CD4-positive, alpha-beta memory T cell (primary cell): ENCODE results near the gene CLEC4E. TPM values are rescaled to one million over a fixed set of nuclear protein-coding genes. Genes with fewer than 3 reads are reported as not detected.
"Not testable (repeated sequence)": the region's sequence is repeated elsewhere in the genome, so short reads cannot be mapped to it uniquely, and the experiment has no call there.

Source experiments
- CTCF ChIA-PET: fragments of 350-600 bp; sonication (Branson Sonifier 250); formaldehyde crosslinking; loops from one replicate; lab custom pipeline; 2021; ENCODE audit warnings: inconsistent platforms; ENCODE audit not compliant: partially characterized antibody; lab: Charles Lee
- POLR2A ChIA-PET: fragments of 350-600 bp; sonication (Branson Sonifier 250); formaldehyde crosslinking; loops from one replicate; lab custom pipeline; 2021; ENCODE audit not compliant: partially characterized antibody; lab: Charles Lee
- DNase-seq, 5 donors: peaks; one replicate each; pipeline versions ENCODE4 v3.0.0 to v3.0.0-alpha.2; 2020 to 2022; ENCODE audit warnings: mixed read lengths in 1 of 5
- H3K27ac ChIP-seq: one replicate; pipeline ENCODE4 v1.7.0; 2013; ENCODE audit warnings: low read depth, low read length
- H3K27me3 ChIP-seq: 2 replicates; pipeline ENCODE4 v1.7.0; 2013; ENCODE audit warnings: mild to moderate bottlenecking, low read length, moderate library complexity; ENCODE audit not compliant: insufficient read depth
- H3K36me3 ChIP-seq: 2 replicates; pipeline ENCODE4 v1.7.0; 2013; ENCODE audit warnings: mild to moderate bottlenecking, low read length, moderate library complexity; ENCODE audit not compliant: insufficient read depth
- H3K4me1 ChIP-seq: 2 replicates; pipeline ENCODE4 v1.7.0; 2013; ENCODE audit warnings: mild to moderate bottlenecking, low read length, moderate library complexity; ENCODE audit not compliant: insufficient read depth
- H3K4me3 ChIP-seq, 2 donors: one replicate each; pipeline ENCODE4 v1.7.0; 2013; ENCODE audit warnings: low read length in 2 of 2, mild to moderate bottlenecking in 1 of 2
- H3K9me3 ChIP-seq, 2 donors: one replicate each; pipeline ENCODE4 v1.7.0; 2013; ENCODE audit warnings: low read length in 2 of 2, control low read depth in 1 of 2; ENCODE audit not compliant: control insufficient read depth in 1 of 2
- H3K27ac Mint-ChIP-seq, 7 donors: one replicate each; pipeline ENCODE4 v1.8.0; 2020 to 2021; ENCODE audit warnings: mixed read lengths in 7 of 7, mild to moderate bottlenecking in 6 of 7, inconsistent platforms in 3 of 7, moderate library complexity in 3 of 7
- H3K27me3 Mint-ChIP-seq, 2 donors: one replicate each; pipeline ENCODE4 v1.8.0; 2020 to 2021; ENCODE audit warnings: mixed read lengths in 2 of 2
- H3K36me3 Mint-ChIP-seq, 2 donors: one replicate each; pipeline ENCODE4 v1.8.0; 2020 to 2021; ENCODE audit warnings: mixed read lengths in 2 of 2, inconsistent platforms in 1 of 2, mild to moderate bottlenecking in 1 of 2
- H3K4me1 Mint-ChIP-seq, 4 donors: one replicate each; pipeline ENCODE4 v1.8.0; 2020 to 2021; ENCODE audit warnings: mixed read lengths in 4 of 4, mild to moderate bottlenecking in 1 of 4
- H3K4me3 Mint-ChIP-seq, 8 donors: one replicate each; pipeline ENCODE4 v1.8.0; 2020 to 2021; ENCODE audit warnings: mixed read lengths in 8 of 8, mild to moderate bottlenecking in 7 of 8, moderate library complexity in 6 of 8, inconsistent platforms in 3 of 8
- H3K9me3 Mint-ChIP-seq, 8 donors: one replicate each; pipeline ENCODE4 v1.8.0; 2020 to 2021; ENCODE audit warnings: mixed read lengths in 8 of 8, mild to moderate bottlenecking in 5 of 8, inconsistent platforms in 3 of 8, moderate library complexity in 1 of 8
- intact Hi-C: fragments of 100-400 bp; cut with micrococcal nuclease; formaldehyde crosslinking; loops from one replicate; pipeline ENCODE4 v1.15.1; 2023
- polyA plus RNA-seq, 2 donors: library from polyadenylated mRNA; unstranded; fragments of 300-500 nt; fragmentation: Illumina TruSeq; gene quantifications; one replicate each; pipeline ENCODE4 v1.2.3, GENCODE V29; 2021
- total RNA-seq, 2 experiments: library from RNA; stranded (reverse); gene quantifications; one replicate each; pipeline ENCODE4 v1.2.3, GENCODE V29; 2021

The CLEC4E gene, protein sequence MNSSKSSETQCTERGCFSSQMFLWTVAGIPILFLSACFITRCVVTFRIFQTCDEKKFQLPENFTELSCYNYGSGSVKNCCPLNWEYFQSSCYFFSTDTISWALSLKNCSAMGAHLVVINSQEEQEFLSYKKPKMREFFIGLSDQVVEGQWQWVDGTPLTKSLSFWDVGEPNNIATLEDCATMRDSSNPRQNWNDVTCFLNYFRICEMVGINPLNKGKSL
- total RNA-seq (under 1 TPM in 1 of 2 experiments, not detected in 1; 0.89 TPM), polyA plus RNA-seq (not detected)

DNA sequence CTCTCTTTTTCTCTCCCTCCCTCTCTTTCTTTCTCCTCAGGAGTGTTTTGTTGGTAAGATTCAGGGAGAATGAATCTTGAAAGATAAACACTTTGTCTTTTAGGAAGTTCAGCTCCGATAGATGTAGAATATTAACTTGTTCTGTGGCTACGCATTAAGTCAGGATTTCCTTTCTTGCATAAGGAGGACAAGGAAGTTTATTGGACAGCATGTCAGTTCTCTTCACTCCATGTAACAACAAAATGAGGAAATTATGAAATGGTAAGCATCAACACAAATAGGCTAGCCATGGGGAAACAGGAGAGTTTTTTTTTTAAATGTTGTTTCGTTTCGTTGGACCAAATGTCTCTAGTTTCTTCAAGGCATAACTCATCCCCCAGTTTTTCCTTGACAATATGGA lies at the start of gene CLEC4E:
TSS of gene CLEC4E (minus strand) at position 75 of the 400 bp plus-strand sequence. CDS start 108 bp downstream, outside the sequence.
- H3K27ac ChIP-seq, H3K4me3 ChIP-seq, H3K9me3 Mint-ChIP-seq, DNase-seq, H3K36me3 Mint-ChIP-seq, H3K9me3 ChIP-seq, POLR2A ChIA-PET, H3K4me1 Mint-ChIP-seq, H3K4me1 ChIP-seq, H3K27me3 ChIP-seq, H3K36me3 ChIP-seq: not testable (repeated sequence)
- Mint-ChIP-seq H3K4me3 (peak within 1 kb of the TSS in 1 of 8 donors; percentile 4), H3K27ac (peak within 1 kb of the TSS in 1 of 7 donors; percentile 31), H3K27me3 (peaks cover 9 to 17% of the 10 kb centered on the region in 2 donors)
- CTCF ChIA-PET: interaction anchor here (0.7 to 2.2 kb wide), 9 partner anchors 19 to 509 kb away, joined by 3 to 7 read pairs (median 5); no protein-coding TSS in a partner anchor
- intact Hi-C loops: loop anchor here (5.0 kb wide), 1 partner anchor 116 kb away; no protein-coding TSS in a partner anchor

DNA sequence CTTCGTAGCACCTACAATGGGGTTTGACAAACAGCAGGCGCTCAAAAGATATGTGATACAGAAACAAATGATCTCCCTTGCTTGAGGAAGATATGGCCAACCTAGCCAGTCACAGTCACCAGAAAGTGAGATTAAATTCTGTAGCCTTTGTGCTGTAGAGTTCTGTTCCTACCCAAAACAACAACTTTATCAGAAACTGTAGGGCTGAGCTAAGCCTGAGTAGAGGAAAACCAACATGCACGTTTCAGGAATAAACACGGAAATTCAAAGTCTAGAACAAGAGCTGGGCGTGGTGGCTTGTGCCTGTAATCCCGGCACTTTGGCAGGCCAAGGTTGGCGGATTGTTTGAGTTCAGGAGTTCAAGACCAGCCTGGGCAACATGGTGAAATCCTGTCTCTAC lies 49.0 kb upstream of the CLEC4E start:
- intact Hi-C loops: no loop called here
- Mint-ChIP-seq H3K27ac (no peak overlapping the region), H3K9me3 (no peaks in the 10 kb centered on the region), H3K27me3 (peaks cover 0 to 2% of the 10 kb centered on the region in 2 donors), H3K4me3 (no peak overlapping the region), H3K36me3 (no peaks in the 10 kb centered on the region), H3K4me1 (peaks cover 0 to 10% (median 8%) of the 10 kb centered on the region in 4 donors)
- Histone ChIP-seq H3K27me3 (no peaks in the 10 kb centered on the region), H3K4me3 (no peak overlapping the region), H3K9me3 (no peaks in the 10 kb centered on the region), H3K4me1 (no peaks in the 10 kb centered on the region), H3K36me3 (no peaks in the 10 kb centered on the region), H3K27ac (no peak overlapping the region)
- ChIA-PET POLR2A (no interaction called here), CTCF (interaction anchor here (1.2 to 4.3 kb wide), 3 partner anchors 12 to 45 kb away, joined by 6 to 26 read pairs (median 9); no protein-coding TSS in a partner anchor)
- no peak for DNase-seq

DNA sequence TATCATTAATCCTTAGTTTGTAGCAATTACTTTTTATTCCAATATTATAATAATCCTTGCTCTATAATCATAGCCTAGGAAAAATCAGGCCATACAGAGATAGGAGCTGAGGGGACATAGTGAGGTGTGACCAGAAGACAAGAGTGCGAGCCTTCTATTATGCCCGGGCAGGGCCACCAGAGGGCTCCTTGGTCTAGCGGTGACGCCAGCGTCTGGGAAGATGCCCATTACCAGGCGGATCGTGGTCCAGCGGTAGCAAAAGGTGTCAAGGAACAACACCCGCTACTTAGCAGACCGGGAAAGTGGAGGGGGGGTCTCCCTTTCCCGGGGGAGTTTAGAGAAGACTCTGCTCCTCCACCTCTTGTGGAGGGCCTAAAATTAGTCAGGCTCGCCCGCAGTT lies 43.8 kb upstream of the CLEC4E start:
- not testable (repeated sequence) for DNase-seq

DNA sequence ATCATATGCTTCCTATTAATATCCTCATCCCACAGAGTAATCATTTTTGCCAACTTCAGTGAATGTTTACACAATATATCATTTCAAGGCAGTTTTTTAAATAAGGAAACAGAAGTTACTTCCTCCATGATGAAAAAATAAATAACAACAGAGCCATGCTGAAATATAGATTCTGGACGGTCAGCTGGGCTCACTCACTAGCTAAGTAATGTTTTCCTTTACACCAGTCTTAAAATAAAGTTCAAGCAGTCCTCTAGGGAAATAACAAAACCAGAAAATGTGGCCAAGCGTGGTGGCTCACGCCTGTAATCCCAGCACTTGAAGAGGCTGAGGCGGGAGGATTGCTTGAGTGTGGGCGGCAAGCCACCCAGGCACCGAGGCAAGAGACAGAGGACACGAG lies 43.3 kb upstream of the CLEC4E start:
- ChIA-PET CTCF (no interaction called here), POLR2A (no interaction called here)
- Histone ChIP-seq H3K4me1 (no peaks in the 10 kb centered on the region), H3K27ac (no peak overlapping the region), H3K4me3 (no peak overlapping the region), H3K9me3 (no peaks in the 10 kb centered on the region), H3K27me3 (no peaks in the 10 kb centered on the region), H3K36me3 (no peaks in the 10 kb centered on the region)
- Mint-ChIP-seq H3K27ac (no peak overlapping the region), H3K4me1 (peaks cover 0 to 1% (median 0%) of the 10 kb centered on the region in 4 donors), H3K36me3 (no peaks in the 10 kb centered on the region), H3K9me3 (no peaks in the 10 kb centered on the region), H3K4me3 (no peak overlapping the region), H3K27me3 (peaks cover 0 to 2% of the 10 kb centered on the region in 2 donors)
- intact Hi-C loops: no loop called here
- no peak for DNase-seq

More for the DNA sequence above, 43.8 kb upstream of the CLEC4E start:
- intact Hi-C loops, H3K27me3 ChIP-seq, H3K36me3 Mint-ChIP-seq, H3K27ac ChIP-seq, CTCF ChIA-PET, H3K4me1 Mint-ChIP-seq, H3K4me3 Mint-ChIP-seq, H3K4me1 ChIP-seq, H3K4me3 ChIP-seq, H3K9me3 ChIP-seq, POLR2A ChIA-PET, H3K9me3 Mint-ChIP-seq, H3K27me3 Mint-ChIP-seq, H3K27ac Mint-ChIP-seq, H3K36me3 ChIP-seq: not testable (repeated sequence)

DNA sequence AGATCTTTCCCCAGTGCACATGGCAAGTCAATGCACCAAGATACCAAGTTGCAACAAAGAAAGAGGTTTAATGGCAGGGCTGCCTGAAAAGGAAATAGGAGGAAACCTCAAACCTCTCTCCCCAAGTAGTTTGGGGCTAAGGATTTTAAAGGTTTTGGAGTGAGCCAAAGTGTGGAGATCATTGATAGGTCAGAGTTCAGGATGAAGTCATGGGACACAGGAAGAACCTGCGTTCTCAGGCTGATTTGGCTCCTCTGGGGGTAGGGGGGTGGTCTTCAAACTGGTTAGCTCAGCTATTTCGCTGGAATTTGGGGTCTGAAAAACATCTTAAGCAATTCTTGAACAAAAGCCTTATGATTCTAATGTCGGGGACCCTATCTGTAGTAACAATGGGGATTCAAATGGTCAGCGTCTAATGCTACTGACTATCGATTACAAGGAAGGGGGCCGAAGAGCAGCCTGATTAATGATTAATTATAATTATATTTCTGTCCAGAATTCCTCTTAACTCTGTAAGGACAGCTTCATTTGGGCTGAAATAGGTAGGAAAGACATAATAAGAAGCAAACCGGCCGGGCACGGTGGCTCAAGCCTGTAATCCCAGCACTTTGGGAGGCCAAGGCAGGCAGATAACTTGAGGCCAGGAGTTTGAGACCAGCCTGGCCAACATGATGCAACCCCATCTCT lies 40.5 kb upstream of the CLEC4E start:
- Mint-ChIP-seq H3K27me3 (peaks cover 0 to 2% of the 10 kb centered on the region in 2 donors), H3K27ac (no peak overlapping the region), H3K4me3 (no peak overlapping the region), H3K36me3 (no peaks in the 10 kb centered on the region), H3K4me1 (peaks cover 0 to 1% (median 0%) of the 10 kb centered on the region in 4 donors), H3K9me3 (no peaks in the 10 kb centered on the region)
- Histone ChIP-seq H3K4me3 (no peak overlapping the region), H3K27ac (no peak overlapping the region), H3K36me3 (no peaks in the 10 kb centered on the region), H3K27me3 (no peaks in the 10 kb centered on the region), H3K4me1 (no peaks in the 10 kb centered on the region), H3K9me3 (no peaks in the 10 kb centered on the region)
- POLR2A ChIA-PET: no interaction called here
- intact Hi-C loops: no loop called here
- CTCF ChIA-PET: interaction anchor here (1.5 kb wide), 1 partner anchor 37 kb away, joined by 4 read pairs; no protein-coding TSS in a partner anchor
- DNase-seq: no peak

DNA sequence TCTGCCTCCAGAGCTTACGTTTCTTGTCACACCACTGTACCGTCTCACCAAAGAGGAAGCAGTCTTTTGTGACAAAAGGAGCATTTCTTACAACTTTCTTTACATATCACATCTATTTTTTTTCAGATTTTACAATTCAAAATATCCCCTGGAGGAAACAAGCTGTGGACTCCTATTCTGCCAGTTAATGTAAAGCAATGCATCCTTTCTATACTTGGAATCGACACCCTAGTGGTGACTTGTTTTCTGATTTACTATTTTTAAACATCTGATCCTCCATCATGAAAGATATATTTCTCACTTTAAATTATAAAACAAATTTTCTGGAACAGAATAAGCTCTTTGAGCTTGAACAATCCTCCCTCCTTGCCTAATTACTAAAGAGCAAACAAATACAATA lies 37.2 kb upstream of the CLEC4E start:
- Histone ChIP-seq H3K4me3 (no peak overlapping the region), H3K4me1 (peaks cover 6% of the 10 kb centered on the region), H3K27me3 (no peaks in the 10 kb centered on the region), H3K9me3 (no peaks in the 10 kb centered on the region), H3K27ac (no peak overlapping the region), H3K36me3 (no peaks in the 10 kb centered on the region)
- peaks cover 0 to 4% of the 10 kb centered on the region in 2 donors for H3K27me3 Mint-ChIP-seq
- no peak for DNase-seq
- ChIA-PET CTCF (interaction anchor here (3.1 to 3.2 kb wide), 2 partner anchors 12 to 33 kb away, joined by 9 to 16 read pairs; no protein-coding TSS in a partner anchor), POLR2A (interaction anchor here (1.0 kb wide), 1 partner anchor 67 kb away, joined by 3 read pairs; no protein-coding TSS in a partner anchor)
- no peaks in the 10 kb centered on the region for H3K9me3 Mint-ChIP-seq
- intact Hi-C loops: no loop called here
- no peak overlapping the region for H3K4me3 Mint-ChIP-seq
- H3K36me3 Mint-ChIP-seq: no peaks in the 10 kb centered on the region
- peaks cover 6 to 14% (median 7%) of the 10 kb centered on the region in 4 donors for H3K4me1 Mint-ChIP-seq
- H3K27ac Mint-ChIP-seq: no peak overlapping the region

DNA sequence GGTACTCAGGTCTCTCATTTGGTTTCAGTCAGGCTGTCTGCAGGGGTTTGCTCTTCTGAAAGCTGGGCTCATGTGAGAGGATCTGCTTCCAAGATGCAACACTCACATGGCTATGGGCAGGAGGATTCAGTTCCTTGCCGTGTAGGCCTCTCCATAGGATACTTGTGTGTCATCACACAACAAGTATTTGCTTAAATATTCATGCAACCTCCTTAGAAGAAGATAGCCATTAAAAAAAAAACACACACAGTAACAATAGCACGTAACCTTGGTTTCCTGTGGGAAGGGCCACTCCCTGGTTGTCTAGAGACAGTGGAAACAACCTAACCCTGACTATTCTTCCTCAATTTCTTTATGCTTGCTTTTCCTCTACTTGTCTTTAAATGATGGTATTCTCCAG lies 31.8 kb upstream of the CLEC4E start:
- Histone ChIP-seq H3K36me3 (no peaks in the 10 kb centered on the region), H3K27ac (no peak overlapping the region), H3K27me3 (no peaks in the 10 kb centered on the region), H3K9me3 (no peaks in the 10 kb centered on the region), H3K4me1 (peaks cover 21% of the 10 kb centered on the region), H3K4me3 (no peak overlapping the region)
- intact Hi-C loops: no loop called here
- DNase-seq: peak in 4 of 5 donors; percentile 27 to 53 (median 46)
- H3K27ac Mint-ChIP-seq: peak overlapping the region; percentile 35 to 95 (median 94)
- H3K4me3 Mint-ChIP-seq: peak overlapping the region in 7 of 8 donors; percentile 58 to 79 (median 72)
- H3K27me3 Mint-ChIP-seq: peaks cover 0 to 4% of the 10 kb centered on the region in 2 donors
- H3K4me1 Mint-ChIP-seq: peaks cover 17 to 25% (median 18%) of the 10 kb centered on the region in 4 donors
- ChIA-PET POLR2A (no interaction called here), CTCF (interaction anchor here (1.1 to 3.3 kb wide), 3 partner anchors 28 to 85 kb away, joined by 3 to 24 read pairs (median 3); no protein-coding TSS in a partner anchor)
- no peaks in the 10 kb centered on the region for H3K36me3 Mint-ChIP-seq
- no peaks in the 10 kb centered on the region for H3K9me3 Mint-ChIP-seq
